WTC11 (cell line): ENCODE measurements around the gene THSD4.

ENCODE experiments used
- CREB1 ChIP-seq: sonication (generic); formaldehyde crosslinking; IDR thresholded peaks from 2 replicates; pipeline ENCODE4 v1.8.0; 2023; ENCODE audit warnings: mild to moderate bottlenecking, missing genetic modification reagents
- CTCF ChIP-seq: fragments of 200-600 bp; IDR thresholded peaks from 2 replicates; pipeline ENCODE4 v1.8.0; 2022; ENCODE audit warnings: antibody characterized with exemption
- ESRRA ChIP-seq: sonication (generic); formaldehyde crosslinking; IDR thresholded peaks from 2 replicates; pipeline ENCODE4 v1.8.1; 2022; ENCODE audit warnings: mild to moderate bottlenecking, missing genetic modification reagents, borderline replicate concordance
- SMAD4 ChIP-seq: sonication (generic); formaldehyde crosslinking; IDR thresholded peaks from 2 replicates; pipeline ENCODE4 v1.8.0; 2022; ENCODE audit warnings: mild to moderate bottlenecking, missing genetic modification reagents
- SP1 ChIP-seq: sonication (generic); formaldehyde crosslinking; conservative IDR thresholded peaks from 2 replicates; pipeline ENCODE4 v1.8.1; 2022; ENCODE audit warnings: missing genetic modification reagents
- TF ChIP-seq, protein P1 (sequence below): sonication (generic); formaldehyde crosslinking; IDR thresholded peaks from 2 replicates; pipeline ENCODE4 v1.8.0; 2023; ENCODE audit warnings: mild to moderate bottlenecking, missing genetic modification reagents
- TF ChIP-seq, protein P2 (sequence below): sonication (generic); formaldehyde crosslinking; conservative IDR thresholded peaks from 2 replicates; pipeline ENCODE4 v1.8.1; 2022; ENCODE audit warnings: mild to moderate bottlenecking, missing genetic modification reagents

DNA sequence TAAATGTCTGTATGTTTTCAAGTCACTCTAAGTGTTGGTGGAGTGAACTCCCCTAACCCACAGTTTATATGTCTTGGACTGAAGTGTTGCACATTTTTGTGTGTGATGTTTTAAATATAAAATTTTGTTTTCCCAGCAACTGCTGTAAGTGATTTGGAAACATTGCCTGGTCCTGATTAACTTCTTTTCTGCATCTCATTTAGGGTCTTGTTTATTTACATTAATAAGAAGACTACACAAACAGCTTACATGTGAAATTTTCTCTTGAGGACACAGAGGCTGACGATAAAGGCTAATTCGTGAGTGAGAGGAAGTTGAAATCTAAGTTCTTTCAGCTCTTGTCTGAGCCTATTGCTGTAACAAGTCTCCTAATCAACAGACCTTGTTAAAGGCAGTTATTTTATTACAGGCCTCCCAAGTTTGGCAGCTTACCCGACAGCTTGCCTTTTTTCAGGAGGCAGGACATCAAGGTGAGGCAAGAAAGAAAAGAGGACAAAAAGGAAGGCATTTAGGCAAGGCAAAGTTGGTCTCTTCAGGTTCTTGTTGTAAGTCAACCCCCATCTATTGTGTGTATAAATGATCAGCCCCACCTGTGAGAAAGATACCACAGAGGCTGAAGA lies 517.4 kb downstream of the THSD4 start:
- TF ChIP-seq CTCF = no peak
- TF ChIP-seq ESRRA (CRISPR knock-in tag) = no peak
- no peak for TF ChIP-seq SMAD4 (CRISPR knock-in tag)
- TF ChIP-seq, protein P1, sequence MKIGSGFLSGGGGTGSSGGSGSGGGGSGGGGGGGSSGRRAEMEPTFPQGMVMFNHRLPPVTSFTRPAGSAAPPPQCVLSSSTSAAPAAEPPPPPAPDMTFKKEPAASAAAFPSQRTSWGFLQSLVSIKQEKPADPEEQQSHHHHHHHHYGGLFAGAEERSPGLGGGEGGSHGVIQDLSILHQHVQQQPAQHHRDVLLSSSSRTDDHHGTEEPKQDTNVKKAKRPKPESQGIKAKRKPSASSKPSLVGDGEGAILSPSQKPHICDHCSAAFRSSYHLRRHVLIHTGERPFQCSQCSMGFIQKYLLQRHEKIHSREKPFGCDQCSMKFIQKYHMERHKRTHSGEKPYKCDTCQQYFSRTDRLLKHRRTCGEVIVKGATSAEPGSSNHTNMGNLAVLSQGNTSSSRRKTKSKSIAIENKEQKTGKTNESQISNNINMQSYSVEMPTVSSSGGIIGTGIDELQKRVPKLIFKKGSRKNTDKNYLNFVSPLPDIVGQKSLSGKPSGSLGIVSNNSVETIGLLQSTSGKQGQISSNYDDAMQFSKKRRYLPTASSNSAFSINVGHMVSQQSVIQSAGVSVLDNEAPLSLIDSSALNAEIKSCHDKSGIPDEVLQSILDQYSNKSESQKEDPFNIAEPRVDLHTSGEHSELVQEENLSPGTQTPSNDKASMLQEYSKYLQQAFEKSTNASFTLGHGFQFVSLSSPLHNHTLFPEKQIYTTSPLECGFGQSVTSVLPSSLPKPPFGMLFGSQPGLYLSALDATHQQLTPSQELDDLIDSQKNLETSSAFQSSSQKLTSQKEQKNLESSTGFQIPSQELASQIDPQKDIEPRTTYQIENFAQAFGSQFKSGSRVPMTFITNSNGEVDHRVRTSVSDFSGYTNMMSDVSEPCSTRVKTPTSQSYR (CRISPR knock-in tag) = no peak
- TF ChIP-seq, protein P2, sequence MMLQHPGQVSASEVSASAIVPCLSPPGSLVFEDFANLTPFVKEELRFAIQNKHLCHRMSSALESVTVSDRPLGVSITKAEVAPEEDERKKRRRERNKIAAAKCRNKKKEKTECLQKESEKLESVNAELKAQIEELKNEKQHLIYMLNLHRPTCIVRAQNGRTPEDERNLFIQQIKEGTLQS (CRISPR knock-in tag) = no peak
- no peak for TF ChIP-seq SP1 (CRISPR knock-in tag)
- TF ChIP-seq CREB1 (CRISPR knock-in tag) = no peak
